Dendritic cell treated with granulocyte-macrophage colony-stimulating factor and Interleukin-4, amounts not matched to agents 40 ng/mL and 50 ng/mL, for 4 days (primary cell): ENCODE data around the gene SMLR1.

Experiments used
- H3K27ac Mint-ChIP-seq: one replicate; pipeline ENCODE4 v1.8.0; 2022; ENCODE audit warnings: mild to moderate bottlenecking, mixed read lengths
- H3K27me3 Mint-ChIP-seq: one replicate; pipeline ENCODE4 v1.8.0; 2022; ENCODE audit warnings: mild to moderate bottlenecking, mixed read lengths
- H3K36me3 Mint-ChIP-seq: one replicate; pipeline ENCODE4 v1.8.0; 2022; ENCODE audit warnings: low read depth, mixed read lengths
- H3K4me1 Mint-ChIP-seq: one replicate; pipeline ENCODE4 v1.8.0; 2022; ENCODE audit warnings: low read depth, mixed read lengths
- H3K4me3 Mint-ChIP-seq: one replicate; pipeline ENCODE4 v1.8.0; 2022; ENCODE audit warnings: mild to moderate bottlenecking, moderate library complexity, mixed read lengths
- H3K9me3 Mint-ChIP-seq: one replicate; pipeline ENCODE4 v1.8.0; 2022; ENCODE audit warnings: mixed read lengths
- intact Hi-C: fragments of 100-400 bp; cut with micrococcal nuclease; formaldehyde crosslinking; loops from one replicate; pipeline ENCODE4 v1.15.0; 2022

Gene SMLR1

GRCh38 chr6:130873746-130874145 lies 46.5 kb downstream of the SMLR1 start:
- no peaks in the 10 kb centered on the region for H3K9me3 Mint-ChIP-seq
- no peaks in the 10 kb centered on the region for H3K4me1 Mint-ChIP-seq
- no peaks in the 10 kb centered on the region for H3K27me3 Mint-ChIP-seq
- H3K4me3 Mint-ChIP-seq, result no peak overlapping the region
- intact Hi-C loops, result loop anchor here (2.0 to 5.0 kb wide), 2 partner anchors 551 to 826 kb away; no protein-coding TSS in a partner anchor
- H3K27ac Mint-ChIP-seq, result no peak overlapping the region
- peaks cover 12% of the 10 kb centered on the region for H3K36me3 Mint-ChIP-seq

- Mint-ChIP-seq H3K4me3 (no peak overlapping the region), H3K9me3 (no peaks in the 10 kb centered on the region), H3K36me3 (no peaks in the 10 kb centered on the region), H3K4me1 (peaks cover 11% of the 10 kb centered on the region), H3K27me3 (no peaks in the 10 kb centered on the region), H3K27ac (no peak overlapping the region)
- intact Hi-C loops, result no loop called here
Observed at GRCh38 chr6:130879826-130880225, 52.6 kb downstream of the SMLR1 start.

- Mint-ChIP-seq H3K27ac (peak overlapping the region; percentile 55), H3K4me3 (no peak overlapping the region), H3K36me3 (no peaks in the 10 kb centered on the region), H3K4me1 (peaks cover 18% of the 10 kb centered on the region), H3K9me3 (no peaks in the 10 kb centered on the region), H3K27me3 (no peaks in the 10 kb centered on the region)
- intact Hi-C loops, result no loop called here
Observed at GRCh38 chr6:130882370-130882769, 55.2 kb downstream of the SMLR1 start.

- Mint-ChIP-seq H3K4me1 (peaks cover 30% of the 10 kb centered on the region), H3K9me3 (no peaks in the 10 kb centered on the region), H3K27me3 (no peaks in the 10 kb centered on the region), H3K27ac (no peak overlapping the region), H3K36me3 (peaks cover 5% of the 10 kb centered on the region), H3K4me3 (no peak overlapping the region)
- intact Hi-C loops, result loop anchor here (1.0 to 2.0 kb wide), 2 partner anchors 231 to 649 kb away; no protein-coding TSS in a partner anchor
Observed at GRCh38 chr6:130885392-130886192, 58.4 kb downstream of the SMLR1 start.
